Measurements from ENCODE around the gene LRRC26. TPM values are rescaled to one million over a fixed set of nuclear protein-coding genes. Genes with fewer than 3 reads are reported as not detected.

LRRC26 gene
- total RNA-seq, 1 experiment from 2014 or later, result 2.4 TPM

- H3K9ac ChIP-seq (ENCODE audit: low read length), result no peak overlapping the region
- no peak overlapping the region for H3K4me2 ChIP-seq (ENCODE audit: low read length)
- ChIA-PET CTCF (interaction anchor here (2.7 kb wide), 1 partner anchor 10 kb away, joined by 15 read pairs; no protein-coding TSS in a partner anchor), RAD21 (ENCODE audit: low non-redundant PET in 1 of 2, low total read pairs in 2 of 2, uncharacterized antibody in 2 of 2, unreplicated experiment in 2 of 2) (no interaction called here), POLR2A (no interaction called here)
- BruUV-seq (replicated peaks), result no TSS peak
- no peaks in the 10 kb centered on the region for H3K36me3 ChIP-seq (ENCODE audit: control insufficient read depth in 1 of 2, insufficient read depth in 2 of 2, low read length in 2 of 2)
- no peaks in the 10 kb centered on the region for H3K27me3 ChIP-seq (ENCODE audit: insufficient read depth, low read length)
- no peaks in the 10 kb centered on the region; a peak in 1 of 4 replicates for H3K9me3 ChIP-seq (ENCODE audit: control insufficient read depth in 1 of 2, insufficient read depth in 1 of 2, low read depth in 1 of 2, low read length in 2 of 2)
- H3K4me3 ChIP-seq (replicated peaks in 1 of 2; ENCODE audit: low read depth in 1 of 2, low read length in 2 of 2), result no peak overlapping the region
- intact Hi-C loops (cut with micrococcal nuclease), result no loop called here
- no peak for DNase-seq (ENCODE audit: low read depth, low spot score)
- no peak overlapping the region for H2AFZ ChIP-seq (ENCODE audit: low read depth, low read length, poor library complexity, severe bottlenecking)
- TF ChIP-seq EZH2 (IDR thresholded peaks at IDR 0.05), result no peak
- no peak for TF ChIP-seq SP1 (IDR thresholded peaks at IDR 0.05; ENCODE audit: low read depth)
- TF ChIP-seq ELF1 (IDR thresholded peaks at IDR 0.05; ENCODE audit: borderline replicate concordance, low read depth), result no peak
- TF ChIP-seq MAX (IDR thresholded peaks at IDR 0.05), result no peak
- no peak for TF ChIP-seq SRF (IDR thresholded peaks at IDR 0.05; ENCODE audit: low read depth)
- no peak for TF ChIP-seq TCF7L2 (IDR thresholded peaks at IDR 0.05; ENCODE audit: borderline replicate concordance, extremely low read depth, insufficient read depth, insufficient read length)
- TF ChIP-seq, protein P1, sequence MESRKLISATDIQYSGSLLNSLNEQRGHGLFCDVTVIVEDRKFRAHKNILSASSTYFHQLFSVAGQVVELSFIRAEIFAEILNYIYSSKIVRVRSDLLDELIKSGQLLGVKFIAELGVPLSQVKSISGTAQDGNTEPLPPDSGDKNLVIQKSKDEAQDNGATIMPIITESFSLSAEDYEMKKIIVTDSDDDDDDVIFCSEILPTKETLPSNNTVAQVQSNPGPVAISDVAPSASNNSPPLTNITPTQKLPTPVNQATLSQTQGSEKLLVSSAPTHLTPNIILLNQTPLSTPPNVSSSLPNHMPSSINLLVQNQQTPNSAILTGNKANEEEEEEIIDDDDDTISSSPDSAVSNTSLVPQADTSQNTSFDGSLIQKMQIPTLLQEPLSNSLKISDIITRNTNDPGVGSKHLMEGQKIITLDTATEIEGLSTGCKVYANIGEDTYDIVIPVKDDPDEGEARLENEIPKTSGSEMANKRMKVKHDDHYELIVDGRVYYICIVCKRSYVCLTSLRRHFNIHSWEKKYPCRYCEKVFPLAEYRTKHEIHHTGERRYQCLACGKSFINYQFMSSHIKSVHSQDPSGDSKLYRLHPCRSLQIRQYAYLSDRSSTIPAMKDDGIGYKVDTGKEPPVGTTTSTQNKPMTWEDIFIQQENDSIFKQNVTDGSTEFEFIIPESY (IDR thresholded peaks at IDR 0.05; ENCODE audit: extremely low read depth, insufficient replicate concordance, low read length), result no peak
- no peak for TF ChIP-seq POLR2AphosphoS5 (IDR thresholded peaks at IDR 0.05; ENCODE audit: low read depth, low read length)
- TF ChIP-seq RAD21 (IDR thresholded peaks at IDR 0.05; ENCODE audit: low read depth), result no peak
- TF ChIP-seq ZNF274 (IDR thresholded peaks at IDR 0.05; ENCODE audit: low read depth, low read length), result no peak
- H3K9me2 ChIP-seq (ENCODE audit: insufficient read depth), result no peaks in the 10 kb centered on the region
- H3K27ac ChIP-seq (ENCODE audit: low read depth, low read length), result no peak overlapping the region
- ATAC-seq, result no peak
- no peaks in the 10 kb centered on the region for H4K20me1 ChIP-seq (ENCODE audit: insufficient read depth)
- no peaks in the 10 kb centered on the region for H3K79me2 ChIP-seq (ENCODE audit: insufficient read depth, low read length)
- peaks cover 12 to 33% of the 10 kb centered on the region in 2 experiments for H3K4me1 ChIP-seq (ENCODE audit: control insufficient read depth in 1 of 2, insufficient read depth in 2 of 2, low read length in 2 of 2)
Observed at GRCh38 chr9:137152844-137153405, 16.9 kb downstream of the LRRC26 start.

All from HCT116 (cell line).